Activated CD8-positive, alpha-beta memory T cell treated with anti-CD3 and anti-CD28 coated beads, Interleukin-2, amount 50 U/mL, for 4 hours (primary cell): ENCODE data around the gene PRPF6.
A peak's percentile ranks its signal among the peaks of the same experiment; 100 is the strongest.
"Not testable (repeated sequence)": the region's sequence is repeated elsewhere in the genome, so short reads cannot be mapped to it uniquely, and the experiment has no call there.

ENCODE experiments used
- DNase-seq: peaks from one replicate; pipeline ENCODE4 v3.0.0-alpha.2; 2020

PRPF6 gene

GRCh38 chr20:63946986-63947637, 33.8 kb upstream of the PRPF6 start:
- DNase-seq, result no peak

- DNase-seq, result no peak
These were observed 33.1 kb upstream of the PRPF6 start for GRCh38 chr20:63947638-63948456.

- no peak for DNase-seq
These were observed 30.1 kb upstream of the PRPF6 start for GRCh38 chr20:63950701-63951397.

DNA sequence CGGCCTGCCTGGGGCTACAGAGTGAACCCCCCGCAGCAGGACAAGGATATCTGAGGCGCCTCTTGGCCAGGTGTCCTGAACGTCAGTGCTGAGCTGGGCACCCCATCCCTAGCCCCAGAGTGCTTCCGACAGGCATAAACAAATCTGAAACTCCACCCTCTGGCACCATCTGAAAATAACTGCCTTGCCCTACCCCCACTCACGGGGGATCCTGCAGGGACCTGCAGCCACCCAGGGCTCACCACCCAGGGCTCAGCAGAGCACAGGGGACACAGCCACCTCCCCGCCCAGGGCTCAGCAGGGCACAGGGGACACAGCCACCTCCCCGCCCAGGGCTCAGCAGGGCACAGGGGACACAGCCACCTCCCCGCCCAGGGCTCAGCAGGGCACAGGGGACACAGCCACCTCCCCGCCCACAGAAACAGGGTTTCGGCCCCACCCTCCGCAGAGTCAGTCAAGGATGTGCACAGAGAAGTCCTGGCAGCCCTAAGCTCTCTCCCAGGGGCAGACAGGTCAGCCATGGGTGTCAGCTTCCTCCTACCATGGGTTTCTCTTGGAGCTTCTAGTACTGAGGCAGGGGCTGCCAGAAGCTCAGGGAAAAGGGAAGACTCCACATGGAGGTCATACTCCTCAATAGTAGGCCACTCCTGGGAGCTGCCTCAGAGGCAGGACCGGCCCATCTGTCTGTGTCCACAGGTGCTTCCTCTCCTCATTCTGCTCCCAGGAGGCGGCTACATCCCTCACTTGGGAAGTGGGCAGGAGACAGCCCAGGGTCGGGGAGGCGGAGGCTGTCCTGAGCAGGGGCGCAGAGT, 29.3 kb upstream of the PRPF6 start:
- no peak for DNase-seq

DNA sequence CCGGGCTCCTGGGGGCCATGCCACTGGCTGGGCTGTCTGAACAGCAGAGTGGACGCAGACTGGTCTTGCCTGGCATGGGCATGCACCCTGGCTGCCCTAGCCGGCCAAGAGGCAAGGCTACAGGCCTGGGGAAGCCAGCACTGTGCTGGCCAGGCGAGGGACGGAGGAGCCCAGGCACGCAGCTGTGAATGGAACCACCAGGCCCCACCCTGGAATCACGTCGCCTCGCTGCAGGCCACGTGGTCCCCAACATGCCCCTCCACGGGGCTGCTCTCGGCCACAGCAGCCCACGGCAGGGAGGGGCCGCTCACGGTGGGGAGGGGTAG, 28.8 kb upstream of the PRPF6 start:
- DNase-seq, result no peak

DNA sequence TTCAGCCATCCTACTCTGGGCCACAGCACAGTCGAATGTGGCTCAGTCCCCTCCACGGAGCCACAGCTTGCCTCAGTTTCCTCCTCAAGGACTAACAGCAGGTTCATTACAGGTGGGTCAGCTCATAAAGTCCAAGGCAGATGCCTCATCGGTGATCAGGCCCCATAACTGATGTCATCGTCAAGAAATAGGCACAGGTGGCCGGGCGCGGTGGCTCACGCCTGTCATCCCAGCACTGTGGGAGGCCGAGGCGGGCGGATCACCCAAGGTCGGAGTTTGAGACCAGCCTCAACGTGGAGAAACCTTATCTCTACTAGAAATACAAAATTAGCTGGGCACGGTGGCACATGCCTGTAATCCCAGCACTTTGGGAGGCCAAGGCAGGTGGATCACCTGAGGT, 28.2 kb upstream of the PRPF6 start:
- DNase-seq, result no peak

DNA sequence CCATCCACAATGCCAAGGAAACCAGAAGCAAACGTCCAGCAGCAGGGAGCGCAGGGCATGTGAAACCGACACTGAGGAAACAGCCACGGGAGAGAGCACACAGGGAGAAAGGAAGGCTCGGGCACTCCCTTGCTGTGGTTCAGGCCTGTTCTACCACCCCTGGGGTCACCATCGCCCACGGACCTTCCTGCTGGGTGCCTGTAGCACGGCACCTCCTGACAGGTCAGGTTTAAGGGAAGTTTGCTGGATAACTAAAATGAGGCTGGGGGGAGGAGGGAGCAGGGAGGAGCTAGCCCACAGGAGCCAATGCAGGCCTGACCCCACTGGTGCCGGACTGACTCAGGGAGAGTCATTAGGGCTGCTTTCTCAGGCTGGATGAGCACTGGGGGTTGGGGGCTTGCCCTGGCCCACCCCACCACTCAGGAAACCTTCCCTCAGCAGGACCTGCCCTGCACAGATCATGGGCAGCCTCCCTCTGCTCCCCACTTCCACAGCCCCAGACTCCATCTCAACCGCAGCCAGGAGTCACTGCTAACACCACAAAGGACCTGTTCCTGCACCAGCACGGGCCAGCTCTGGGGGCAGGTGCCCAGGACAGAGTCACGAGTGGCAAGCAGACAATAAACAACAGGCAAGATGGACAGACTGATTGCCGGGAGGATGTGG, 27.0 kb upstream of the PRPF6 start:
- no peak for DNase-seq

DNA sequence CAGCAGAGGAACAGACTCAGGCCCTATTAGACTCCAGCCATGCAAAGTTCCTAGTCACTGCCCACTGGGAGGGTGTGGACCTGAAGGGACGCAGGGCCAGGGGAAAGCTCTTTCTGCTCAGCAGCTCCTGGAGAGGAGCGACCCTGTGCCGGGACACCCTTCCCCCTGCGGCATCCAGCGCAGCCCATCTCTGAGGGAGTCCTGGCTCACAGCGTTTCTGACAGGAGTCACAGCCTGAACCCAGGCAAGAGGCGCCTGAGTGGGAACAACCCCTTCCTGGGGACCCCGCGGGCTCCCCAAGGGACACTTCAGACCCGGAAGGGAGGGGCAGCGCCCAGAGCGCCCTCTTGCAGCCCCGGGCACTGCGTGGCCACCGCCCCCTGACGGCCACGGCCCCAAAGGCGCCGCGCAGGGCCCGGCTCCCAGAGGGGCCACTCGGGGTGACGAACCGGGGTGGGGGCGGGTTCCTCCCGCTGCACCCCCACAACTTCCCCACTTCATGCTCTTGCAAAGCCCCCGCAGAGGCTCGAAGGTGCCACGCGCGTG, 25.6 kb upstream of the PRPF6 start:
- DNase-seq, result peak; percentile 58

- DNase-seq, result peak; percentile 89
These were observed 24.9 kb upstream of the PRPF6 start, which contains the start of gene UCKL1 for GRCh38 chr20:63955827-63956663. TSS of gene UCKL1 (minus strand) at chr20:63956416. CDS start at chr20:63956372, 44 bp downstream.

- no peak for DNase-seq
These were observed 24.3 kb upstream of the PRPF6 start for GRCh38 chr20:63956664-63957003.

- peak; percentile 74 for DNase-seq
These were observed 23.8 kb upstream of the PRPF6 start for GRCh38 chr20:63957004-63957689.

DNA sequence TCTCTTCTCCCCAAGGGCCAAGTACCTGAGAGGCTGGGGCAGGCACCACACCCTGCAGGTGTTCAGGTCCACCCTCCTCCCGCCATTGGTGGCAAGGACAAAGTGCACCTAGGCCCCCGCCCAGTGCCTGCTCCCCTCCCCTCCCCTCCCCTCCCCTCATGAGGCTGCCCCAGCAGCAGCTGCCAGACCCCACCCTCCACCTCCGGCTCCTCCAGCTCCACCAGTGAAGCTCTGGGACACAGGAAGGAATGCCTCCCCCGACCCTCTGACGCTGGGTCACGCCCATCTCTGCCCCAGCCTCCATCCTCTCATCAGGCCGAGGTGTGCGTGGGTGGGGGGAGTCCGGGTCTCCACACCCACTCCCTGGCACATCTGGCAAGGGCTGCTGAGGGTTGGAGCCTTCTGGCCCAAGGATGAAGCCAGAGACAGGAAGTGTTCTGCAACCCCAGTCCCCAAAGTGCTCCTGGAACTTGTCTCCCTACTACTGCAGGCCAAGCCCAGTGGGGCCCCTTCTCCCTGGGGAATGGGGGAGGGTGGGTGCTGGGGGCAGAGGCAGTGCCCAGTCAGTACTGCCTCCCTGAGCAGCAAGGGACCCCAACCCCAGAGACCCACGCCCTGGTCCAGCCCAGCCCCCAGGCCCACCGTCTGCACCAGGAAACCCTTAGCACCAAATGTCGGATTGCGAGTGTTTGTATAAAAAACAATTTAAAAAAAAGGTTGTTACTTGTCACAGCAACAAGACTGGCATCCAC, 23.1 kb upstream of the PRPF6 start:
- no peak for DNase-seq

- DNase-seq, result no peak
These were observed 22.5 kb upstream of the PRPF6 start for GRCh38 chr20:63958471-63958870.

DNA sequence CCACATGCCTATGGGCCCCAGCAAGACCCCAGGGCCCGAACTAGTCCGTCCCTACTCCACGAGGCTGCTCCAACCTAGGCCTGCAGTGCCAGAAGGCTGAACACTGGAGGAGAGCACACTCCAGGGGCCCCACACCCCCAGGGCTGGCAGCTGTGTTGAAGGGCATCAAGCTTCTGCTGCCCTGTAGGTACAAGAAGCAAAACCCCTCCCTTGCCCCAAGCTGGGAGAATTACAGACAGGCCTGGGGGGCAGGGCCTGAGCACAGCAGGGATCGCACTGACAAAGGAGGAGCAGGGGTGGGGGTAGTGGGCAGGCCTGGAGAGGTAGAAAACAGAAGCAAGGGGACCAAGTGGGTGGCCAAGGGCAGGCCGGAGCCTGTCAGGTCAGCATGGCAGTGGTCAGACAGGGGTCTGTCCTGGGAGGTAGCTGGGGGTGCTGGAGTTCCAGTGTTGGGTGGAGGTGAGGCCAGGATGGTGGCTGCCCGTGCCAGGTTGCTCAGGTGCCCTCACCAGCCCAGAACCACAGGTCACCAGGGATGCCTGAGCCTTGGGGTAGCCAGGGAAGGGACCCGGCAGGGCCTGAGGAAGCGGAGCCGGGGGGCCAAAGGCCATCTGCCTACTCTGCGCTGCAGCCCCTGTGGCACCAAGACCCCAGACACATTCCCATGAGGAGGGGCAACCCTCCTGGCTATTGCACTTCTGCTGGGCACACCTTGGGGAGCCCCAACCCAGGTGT, 21.8 kb upstream of the PRPF6 start:
- no peak for DNase-seq

DNA sequence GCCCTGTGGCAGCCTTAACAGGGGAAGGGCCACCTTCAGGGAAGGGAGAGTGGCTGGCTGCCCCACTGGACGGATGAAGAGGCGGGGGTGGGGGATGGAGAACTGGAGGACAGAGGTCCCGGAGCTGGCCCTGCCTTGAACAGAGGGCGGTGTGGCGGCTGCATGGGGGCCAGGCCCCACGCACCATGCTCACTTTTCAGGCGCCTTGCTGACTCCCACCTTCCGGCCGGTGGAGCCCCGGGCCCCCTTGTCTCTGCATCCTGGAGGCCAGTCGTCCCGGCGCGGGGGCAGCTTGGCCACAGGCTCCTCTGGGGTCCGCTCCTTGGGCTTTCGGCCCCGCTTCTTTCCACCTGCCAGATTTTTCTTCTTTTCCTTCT, 21.2 kb upstream of the PRPF6 start:
- DNase-seq, result no peak

DNA sequence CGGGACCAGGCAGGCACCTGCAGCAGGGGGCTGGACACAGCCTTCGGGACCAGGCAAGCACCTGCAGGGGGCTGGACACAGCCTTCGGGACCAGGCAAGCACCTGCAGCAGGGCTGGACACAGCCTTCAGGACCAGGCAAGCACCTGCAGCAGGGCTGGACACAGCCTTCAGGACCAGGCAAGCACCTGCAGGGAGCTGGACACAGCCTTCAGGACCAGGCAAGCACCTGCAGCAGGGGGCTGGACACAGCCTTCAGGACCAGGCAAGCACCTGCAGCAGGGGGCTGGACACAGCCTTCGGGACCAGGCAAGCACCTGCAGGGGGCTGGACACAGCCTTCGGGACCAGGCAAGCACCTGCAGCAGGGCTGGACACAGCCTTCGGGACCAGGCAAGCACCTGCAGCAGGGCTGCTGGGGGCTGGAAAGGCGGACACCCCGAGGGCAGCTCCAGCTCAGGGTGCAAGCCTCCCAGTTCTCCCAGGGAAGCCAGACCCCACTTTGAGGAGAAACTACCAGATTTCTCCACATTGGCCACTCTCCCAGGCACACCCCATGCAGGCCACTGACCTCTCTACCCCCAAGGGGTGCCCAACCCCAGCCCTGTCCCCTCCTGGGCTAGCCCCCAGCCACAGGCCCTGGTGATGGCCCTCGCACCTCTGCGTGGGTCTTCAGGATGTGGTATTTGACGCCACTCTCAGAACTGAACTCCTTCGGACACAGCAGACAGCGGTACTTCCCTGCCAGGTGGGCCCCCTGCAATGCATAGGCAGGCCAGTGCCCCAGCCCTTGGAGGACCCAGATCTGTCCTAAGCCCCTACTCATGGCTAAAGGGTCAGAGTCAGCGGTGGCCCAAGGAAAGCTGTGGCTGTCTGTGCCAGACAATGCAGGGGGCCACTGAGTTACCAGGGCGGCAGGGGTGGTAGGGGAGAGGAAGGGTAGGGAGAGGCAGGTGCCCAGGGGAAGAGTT, 20.0 kb upstream of the PRPF6 start:
- DNase-seq, result not testable (repeated sequence)

- DNase-seq, result no peak
These were observed 19.1 kb upstream of the PRPF6 start for GRCh38 chr20:63961664-63962425.
